ENCODE measurements around the gene TRIM26. TPM values are rescaled to one million over a fixed set of nuclear protein-coding genes. Genes with fewer than 3 reads are reported as not detected.
"Not testable (repeated sequence)": the region's sequence is repeated elsewhere in the genome, so short reads cannot be mapped to it uniquely, and the experiment has no call there.

TRIM26 gene
- total RNA-seq, 4 donors from 2014 or later: 22.8 to 30.9 (median 25.1) TPM

- Histone ChIP-seq H3K36me3 (no peaks in the 10 kb centered on the region), H3K27me3 (peaks cover 0 to 11% (median 2%) of the 10 kb centered on the region in 3 donors), H3K4me3 (no peak overlapping the region), H3K4me1 (no peaks in the 10 kb centered on the region), H3K27ac (no peak overlapping the region), H3K9me3 (no peaks in the 10 kb centered on the region)
- in situ Hi-C loops (cut with MboI; ENCODE audit: low sequenced_read_pairs in 4 of 4) (no loop called here), intact Hi-C loops (cut with DNase I; ENCODE audit: low total_unique reads) (no loop called here)
- TF ChIP-seq, protein P1, sequence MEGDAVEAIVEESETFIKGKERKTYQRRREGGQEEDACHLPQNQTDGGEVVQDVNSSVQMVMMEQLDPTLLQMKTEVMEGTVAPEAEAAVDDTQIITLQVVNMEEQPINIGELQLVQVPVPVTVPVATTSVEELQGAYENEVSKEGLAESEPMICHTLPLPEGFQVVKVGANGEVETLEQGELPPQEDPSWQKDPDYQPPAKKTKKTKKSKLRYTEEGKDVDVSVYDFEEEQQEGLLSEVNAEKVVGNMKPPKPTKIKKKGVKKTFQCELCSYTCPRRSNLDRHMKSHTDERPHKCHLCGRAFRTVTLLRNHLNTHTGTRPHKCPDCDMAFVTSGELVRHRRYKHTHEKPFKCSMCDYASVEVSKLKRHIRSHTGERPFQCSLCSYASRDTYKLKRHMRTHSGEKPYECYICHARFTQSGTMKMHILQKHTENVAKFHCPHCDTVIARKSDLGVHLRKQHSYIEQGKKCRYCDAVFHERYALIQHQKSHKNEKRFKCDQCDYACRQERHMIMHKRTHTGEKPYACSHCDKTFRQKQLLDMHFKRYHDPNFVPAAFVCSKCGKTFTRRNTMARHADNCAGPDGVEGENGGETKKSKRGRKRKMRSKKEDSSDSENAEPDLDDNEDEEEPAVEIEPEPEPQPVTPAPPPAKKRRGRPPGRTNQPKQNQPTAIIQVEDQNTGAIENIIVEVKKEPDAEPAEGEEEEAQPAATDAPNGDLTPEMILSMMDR (IDR thresholded peaks at IDR 0.05 in 4 of 5, conservative IDR thresholded peaks at IDR 0.05 in 1 of 5): no peak
- TF ChIP-seq POLR2A (IDR thresholded peaks at IDR 0.05): no peak
- no peak for DNase-seq
- no peak for ATAC-seq
Measured at GRCh38 chr6:30145818-30146217, 67.4 kb downstream of the TRIM26 start.

DNA sequence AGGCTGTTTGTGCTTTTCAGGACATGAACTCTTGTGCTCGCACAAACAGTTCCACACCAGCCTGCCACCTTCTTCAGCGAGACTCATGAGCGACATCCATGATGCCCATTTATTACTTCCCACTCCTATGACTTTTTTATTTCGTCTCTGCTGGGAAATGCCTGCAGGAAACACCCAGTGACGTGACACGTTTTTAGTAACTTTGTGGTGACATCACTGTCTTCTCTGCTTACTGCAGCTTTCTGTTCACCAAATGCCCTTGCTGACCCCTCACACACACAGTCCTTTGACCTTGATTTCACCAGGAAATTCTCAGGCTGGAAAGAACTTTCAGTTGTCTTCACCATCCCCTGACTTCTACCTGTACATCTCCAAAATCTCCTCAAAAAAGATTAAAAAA lies 68.4 kb downstream of the TRIM26 start:
- Histone ChIP-seq H3K36me3 (no peaks in the 10 kb centered on the region), H3K4me1 (no peaks in the 10 kb centered on the region), H3K9me3 (no peaks in the 10 kb centered on the region), H3K4me3 (no peak overlapping the region), H3K27me3 (peaks cover 0 to 11% (median 2%) of the 10 kb centered on the region in 3 donors), H3K27ac (no peak overlapping the region)
- TF ChIP-seq, protein P1 (IDR thresholded peaks at IDR 0.05 in 4 of 5, conservative IDR thresholded peaks at IDR 0.05 in 1 of 5): no peak
- TF ChIP-seq POLR2A (IDR thresholded peaks at IDR 0.05): no peak
- ATAC-seq (no peak), DNase-seq (no peak)
- intact Hi-C loops (cut with DNase I; ENCODE audit: low total_unique reads): no loop called here
- in situ Hi-C loops (cut with MboI; ENCODE audit: low sequenced_read_pairs in 4 of 4): no loop called here

DNA sequence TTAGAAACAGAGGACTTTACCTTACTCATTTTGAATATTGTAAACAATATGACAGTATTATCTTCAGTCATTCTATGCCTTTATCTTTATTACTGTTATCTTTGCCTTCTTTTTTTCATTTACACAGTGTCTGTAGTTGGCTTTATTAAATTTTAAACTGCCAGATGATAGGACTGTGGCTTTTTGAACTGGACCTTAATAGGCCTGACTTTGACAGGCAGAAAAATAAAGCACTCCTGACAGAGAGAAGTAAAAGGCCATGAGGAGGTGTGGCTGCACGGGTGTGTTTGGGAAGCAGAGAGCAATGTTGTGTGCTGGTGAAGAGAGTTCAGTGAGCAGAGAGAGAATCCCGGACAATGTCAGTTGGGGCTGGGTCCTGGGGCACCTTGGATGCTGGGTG lies 69.4 kb downstream of the TRIM26 start:
- TF ChIP-seq, protein P1 (IDR thresholded peaks at IDR 0.05 in 4 of 5, conservative IDR thresholded peaks at IDR 0.05 in 1 of 5): no peak
- TF ChIP-seq POLR2A (IDR thresholded peaks at IDR 0.05): no peak
- no peak overlapping the region for H3K27ac ChIP-seq
- H3K36me3 ChIP-seq: no peaks in the 10 kb centered on the region
- H3K9me3 ChIP-seq: no peaks in the 10 kb centered on the region
- H3K4me1 ChIP-seq: no peaks in the 10 kb centered on the region
- no peak for ATAC-seq
- in situ Hi-C loops (cut with MboI; ENCODE audit: low sequenced_read_pairs in 4 of 4): no loop called here
- no peak for DNase-seq
- no peak overlapping the region for H3K4me3 ChIP-seq
- intact Hi-C loops (cut with DNase I; ENCODE audit: low total_unique reads): no loop called here
- H3K27me3 ChIP-seq: peaks cover 0 to 11% (median 2%) of the 10 kb centered on the region in 3 donors

DNA sequence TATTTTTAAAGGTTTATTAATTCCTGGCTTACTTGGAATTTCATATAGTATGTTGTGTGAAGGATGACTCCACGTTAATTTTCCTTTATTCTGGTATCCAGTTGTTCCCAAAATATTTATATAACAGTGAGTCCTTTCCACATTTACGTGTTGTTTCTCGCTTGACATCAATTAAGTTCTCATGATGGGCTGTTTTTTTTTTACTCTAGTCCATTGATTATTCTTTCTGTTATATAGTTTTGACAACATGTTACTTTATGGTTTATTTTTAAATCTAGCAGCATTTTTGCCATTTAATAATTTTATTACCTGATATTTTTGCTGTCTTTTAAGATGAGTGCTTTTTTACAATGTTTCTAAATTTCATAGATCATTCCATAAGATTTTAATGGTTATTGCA lies 70.5 kb downstream of the TRIM26 start:
- Histone ChIP-seq H3K9me3 (no peaks in the 10 kb centered on the region), H3K4me3 (no peak overlapping the region), H3K27ac (no peak overlapping the region), H3K4me1 (no peaks in the 10 kb centered on the region), H3K27me3 (peaks cover 0 to 11% (median 2%) of the 10 kb centered on the region in 3 donors), H3K36me3 (no peaks in the 10 kb centered on the region)
- DNase-seq (no peak), ATAC-seq (no peak)
- intact Hi-C loops (cut with DNase I; ENCODE audit: low total_unique reads): no loop called here
- TF ChIP-seq, protein P1 (IDR thresholded peaks at IDR 0.05 in 4 of 5, conservative IDR thresholded peaks at IDR 0.05 in 1 of 5): no peak
- no peak for TF ChIP-seq POLR2A (IDR thresholded peaks at IDR 0.05)
- in situ Hi-C loops (cut with MboI; ENCODE audit: low sequenced_read_pairs in 4 of 4): no loop called here

- H3K36me3 ChIP-seq; in situ Hi-C loops (cut with MboI; ENCODE audit: low sequenced_read_pairs in 4 of 4); intact Hi-C loops (cut with DNase I; ENCODE audit: low total_unique reads); H3K27ac ChIP-seq; H3K27me3 ChIP-seq; ATAC-seq; DNase-seq; H3K9me3 ChIP-seq; H3K4me3 ChIP-seq; H3K4me1 ChIP-seq: not testable (repeated sequence)
Measured at GRCh38 chr6:30140240-30140639, 73.0 kb downstream of the TRIM26 start.

All from gastrocnemius medialis (tissue), 4 donors.